ENCODE data around the gene MAML2. TPM values are rescaled to one million over a fixed set of nuclear protein-coding genes. Genes with fewer than 3 reads are reported as not detected.
A peak's percentile ranks its signal among the peaks of the same experiment; 100 is the strongest.

The MAML2 gene
- total and polyA plus RNA-seq, 2 of the 13 experiments (the other 11 are each of a cell fraction or from before 2014, with no cell fraction given), result 2.3 to 25.9 TPM

- TF ChIP-seq ZNF30 (CRISPR knock-in tag; IDR thresholded peaks at IDR 0.05), result 0 out of 2 replicates have a peak, but pooled peaks have one; percentile 54
- TF ChIP-seq MYC (CRISPR knock-in tag; IDR thresholded peaks at IDR 0.05; ENCODE audit: borderline replicate concordance), result peak; percentile 79; the same call in 1 of the 2 replicates
- TF ChIP-seq GTF2F1 (IDR thresholded peaks at IDR 0.05; ENCODE audit: low read length), result 0 out of 2 replicates have a peak, but pooled peaks have one; percentile 18
- no peak for TF ChIP-seq NFIC (IDR thresholded peaks at IDR 0.05; ENCODE audit: low read length)
- TF ChIP-seq ZFAT (CRISPR knock-in tag; conservative IDR thresholded peaks at IDR 0.05), result no peak
- 0 out of 2 replicates have a peak, but pooled peaks have one; percentile 17 for TF ChIP-seq ZNF460 (CRISPR knock-in tag; IDR thresholded peaks at IDR 0.05; ENCODE audit: borderline replicate concordance)
- TF ChIP-seq, protein P1, sequence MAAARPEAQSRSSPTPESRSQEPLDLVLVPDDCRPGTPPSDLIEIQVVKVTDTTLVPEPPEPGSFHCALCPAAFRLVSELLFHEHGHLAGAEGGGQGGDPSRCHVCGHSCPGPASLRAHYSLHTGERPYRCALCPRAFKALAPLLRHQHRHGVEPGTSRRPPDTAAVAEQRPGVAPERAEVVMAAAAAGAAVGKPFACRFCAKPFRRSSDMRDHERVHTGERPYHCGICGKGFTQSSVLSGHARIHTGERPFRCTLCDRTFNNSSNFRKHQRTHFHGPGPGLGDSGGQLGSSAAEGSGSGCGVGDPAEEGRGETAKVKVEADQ (CRISPR knock-in tag; IDR thresholded peaks at IDR 0.05; ENCODE audit: borderline replicate concordance), result peak; percentile 81; the same call in 1 of the 2 replicates
- TF ChIP-seq ZNF713 (CRISPR knock-in tag; IDR thresholded peaks at IDR 0.05), result no peak
- TF ChIP-seq IRF9 (CRISPR knock-in tag; IDR thresholded peaks at IDR 0.05; ENCODE audit: borderline replicate concordance), result no peak
- TF ChIP-seq, protein P2, sequence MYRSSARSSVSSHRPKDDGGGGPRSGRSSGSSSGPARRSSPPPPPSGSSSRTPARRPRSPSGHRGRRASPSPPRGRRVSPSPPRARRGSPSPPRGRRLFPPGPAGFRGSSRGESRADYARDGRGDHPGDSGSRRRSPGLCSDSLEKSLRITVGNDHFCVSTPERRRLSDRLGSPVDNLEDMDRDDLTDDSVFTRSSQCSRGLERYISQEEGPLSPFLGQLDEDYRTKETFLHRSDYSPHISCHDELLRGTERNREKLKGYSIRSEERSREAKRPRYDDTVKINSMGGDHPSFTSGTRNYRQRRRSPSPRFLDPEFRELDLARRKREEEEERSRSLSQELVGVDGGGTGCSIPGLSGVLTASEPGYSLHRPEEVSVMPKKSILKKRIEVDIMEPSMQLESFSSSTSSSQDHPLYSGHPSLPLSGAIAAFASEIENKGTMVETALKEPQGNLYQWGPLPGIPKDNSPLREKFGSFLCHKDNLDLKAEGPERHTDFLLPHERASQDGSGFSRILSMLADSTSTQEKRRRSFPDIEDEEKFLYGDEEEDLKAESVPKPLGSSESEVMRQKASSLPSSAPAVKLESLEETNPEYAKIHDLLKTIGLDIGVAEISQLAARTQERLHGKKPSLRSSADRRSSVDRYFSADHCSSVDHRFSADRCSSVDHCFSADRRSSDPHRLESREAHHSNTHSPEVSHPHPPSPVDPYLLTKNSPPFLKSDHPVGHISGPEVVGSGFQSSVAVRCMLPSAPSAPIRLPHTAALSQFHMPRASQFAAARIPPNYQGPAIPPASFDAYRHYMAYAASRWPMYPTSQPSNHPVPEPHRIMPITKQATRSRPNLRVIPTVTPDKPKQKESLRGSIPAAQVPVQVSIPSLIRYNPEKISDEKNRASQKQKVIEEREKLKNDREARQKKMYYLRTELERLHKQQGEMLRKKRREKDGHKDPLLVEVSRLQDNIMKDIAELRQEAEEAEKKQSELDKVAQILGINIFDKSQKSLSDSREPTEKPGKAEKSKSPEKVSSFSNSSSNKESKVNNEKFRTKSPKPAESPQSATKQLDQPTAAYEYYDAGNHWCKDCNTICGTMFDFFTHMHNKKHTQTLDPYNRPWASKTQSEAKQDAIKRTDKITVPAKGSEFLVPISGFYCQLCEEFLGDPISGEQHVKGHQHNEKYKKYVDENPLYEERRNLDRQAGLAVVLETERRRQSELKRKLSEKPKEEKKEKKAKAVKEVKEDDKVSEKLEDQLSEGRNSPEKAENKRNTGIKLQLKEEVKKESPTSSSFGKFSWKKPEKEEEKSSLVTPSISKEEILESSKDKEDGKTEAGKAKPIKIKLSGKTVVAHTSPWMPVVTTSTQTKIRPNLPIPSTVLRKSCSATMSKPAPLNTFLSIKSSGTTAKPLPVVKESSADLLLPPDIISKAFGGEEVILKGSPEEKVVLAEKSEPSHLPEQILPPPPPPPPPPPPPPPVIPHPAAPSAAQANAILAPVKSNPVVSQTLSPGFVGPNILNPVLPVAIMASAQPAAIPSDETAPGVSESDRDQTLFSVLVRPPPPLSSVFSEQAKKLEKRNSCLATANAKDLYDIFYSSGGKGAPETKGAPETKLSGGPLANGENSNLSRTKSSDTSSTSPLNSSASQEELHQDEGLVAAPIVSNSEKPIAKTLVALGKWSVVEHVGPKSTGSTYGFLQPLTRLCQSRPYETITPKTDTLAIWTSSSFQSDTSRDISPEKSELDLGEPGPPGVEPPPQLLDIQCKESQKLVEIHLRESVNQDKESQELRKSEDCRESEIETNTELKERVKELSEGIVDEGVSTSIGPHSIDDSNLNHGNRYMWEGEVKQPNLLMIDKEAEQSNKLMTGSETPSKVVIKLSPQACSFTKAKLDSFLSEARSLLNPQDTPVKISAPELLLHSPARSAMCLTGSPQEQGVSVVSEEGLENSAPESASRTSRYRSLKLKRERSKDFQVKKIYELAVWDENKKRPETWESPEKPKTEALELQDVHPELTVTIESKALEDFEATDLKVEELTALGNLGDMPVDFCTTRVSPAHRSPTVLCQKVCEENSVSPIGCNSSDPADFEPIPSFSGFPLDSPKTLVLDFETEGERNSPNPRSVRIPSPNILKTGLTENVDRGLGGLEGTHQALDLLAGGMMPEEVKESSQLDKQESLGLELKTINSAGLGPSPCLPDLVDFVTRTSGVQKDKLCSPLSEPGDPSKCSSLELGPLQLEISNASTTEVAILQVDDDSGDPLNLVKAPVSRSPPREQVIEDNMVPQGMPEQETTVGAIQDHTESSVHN (CRISPR knock-in tag; IDR thresholded peaks at IDR 0.05), result no peak
- peak; percentile 41 for TF ChIP-seq AGO2 (optimal IDR thresholded peaks at IDR 0.05; ENCODE audit: low read depth, low read length)
- TF ChIP-seq TRAFD1 (CRISPR knock-in tag; IDR thresholded peaks at IDR 0.05; ENCODE audit: borderline replicate concordance), result no peak
- TF ChIP-seq CENPT (CRISPR knock-in tag; IDR thresholded peaks at IDR 0.05; ENCODE audit: low read depth), result no peak
- no peak for TF ChIP-seq ZBTB1 (CRISPR knock-in tag; IDR thresholded peaks at IDR 0.05; ENCODE audit: borderline replicate concordance)
- TF ChIP-seq NBN (conservative IDR thresholded peaks at IDR 0.05), result no peak
- TF ChIP-seq ZBTB38 (CRISPR knock-in tag; IDR thresholded peaks at IDR 0.05), result 0 out of 2 replicates have a peak, but pooled peaks have one; percentile 67
- peak; percentile 62; the same call in 1 of the 2 replicates for TF ChIP-seq ZNF317 (CRISPR knock-in tag; IDR thresholded peaks at IDR 0.05)
These were observed 46.9 kb upstream of the MAML2 start, which contains the start of the genes CCDC82 and JRKL (continued) for GRCh38 chr11:96389720-96390487.
